Loucy (cell line): Measurements from ENCODE around the gene RPN1.

Experiments
- CTCF ChIP-seq: fragments of 200-600 bp; sonication (generic); conservative IDR thresholded peaks from 2 replicates; pipeline ENCODE4 v1.5.1; 2014; ENCODE audit warnings: mild to moderate bottlenecking, antibody characterized with exemption, low read length
- EZH2phosphoT487 ChIP-seq: fragments of 200-600 bp; IDR thresholded peaks from 2 replicates; pipeline ENCODE4 v1.6.1; 2018; ENCODE audit warnings: antibody characterized with exemption, mild to moderate bottlenecking, moderate library complexity, borderline replicate concordance

GRCh38 chr3:128686465-128686864 lies 35.8 kb upstream of the RPN1 start:
- no peak for TF ChIP-seq CTCF
- TF ChIP-seq EZH2phosphoT487, result no peak
